K562 (cell line): Measurements from ENCODE around the gene TMC4. TPM values are rescaled to one million over a fixed set of nuclear protein-coding genes. Genes with fewer than 3 reads are reported as not detected.
A peak's percentile ranks its signal among the peaks of the same experiment; 100 is the strongest.

Source experiments
- CREM ChIP-seq: IDR thresholded peaks from 2 replicates; pipeline ENCODE4 v1.6.1; 2014; ENCODE audit warnings: antibody characterized with exemption, low read depth
- FOXA1 ChIP-seq: fragments of 450-650 bp; IDR thresholded peaks from 2 replicates; pipeline ENCODE4 v1.6.1; 2016; ENCODE audit warnings: mild to moderate bottlenecking, borderline replicate concordance
- HDAC1 ChIP-seq, 2 experiments: fragments of 450-650 bp; IDR thresholded peaks; 2 replicates each; pipeline ENCODE4 v1.6.1; 2016 to 2017; ENCODE audit warnings: inconsistent platforms in 1 of 2, mild to moderate bottlenecking in 1 of 2, moderate library complexity in 1 of 2
- NCOA2 ChIP-seq, 2 experiments: fragments of 450-650 bp; IDR thresholded peaks; 2 replicates each; pipeline ENCODE4 v1.6.1; 2018; ENCODE audit warnings: mild to moderate bottlenecking in 2 of 2, moderate library complexity in 1 of 2; ENCODE audit not compliant: partially characterized antibody in 2 of 2
- NR2F6 ChIP-seq: fragments of 450-650 bp; formaldehyde crosslinking; IDR thresholded peaks from 2 replicates; pipeline ENCODE4 v1.4.0; 2020; ENCODE audit warnings: mild to moderate bottlenecking
- RUNX1 ChIP-seq: sonication (generic); IDR thresholded peaks from 2 replicates; pipeline ENCODE4 v1.6.1; 2016; ENCODE audit warnings: antibody characterized with exemption, low read depth
- SAP30 ChIP-seq: fragments of 200-600 bp; sonication (generic); IDR thresholded peaks from 2 replicates; pipeline ENCODE4 v1.6.1; 2012; ENCODE audit warnings: borderline replicate concordance, low read depth, mild to moderate bottlenecking, moderate library complexity, low read length, control low read depth, inconsistent platforms; ENCODE audit not compliant: insufficient read depth, poor library complexity, severe bottlenecking
- TBP ChIP-seq: optimal IDR thresholded peaks from 2 replicates; pipeline ENCODE3; 2011; ENCODE audit warnings: low read depth, low read length, improper control_type of control experiment
- TCFL5 ChIP-seq: fragments of 250-450 bp; sonication (Bioruptor Pico); conservative IDR thresholded peaks from 2 replicates; pipeline ENCODE4 v1.6.1; 2021; ENCODE audit warnings: mild to moderate bottlenecking, moderate library complexity, matching md5 sums
- THRAP3 ChIP-seq: fragments of 450-650 bp; IDR thresholded peaks from 2 replicates; pipeline ENCODE4 v1.6.1; 2016; ENCODE audit warnings: mild to moderate bottlenecking, inconsistent platforms, borderline replicate concordance
- ZNF197 ChIP-seq: fragments of 200-800 bp; sonication (Bioruptor generic); IDR thresholded peaks from 2 replicates; pipeline ENCODE4 v1.6.1; 2016; ENCODE audit warnings: low read depth, missing genetic modification characterization, missing compliant biosample characterization
- ZNF224 ChIP-seq: sonication (generic); formaldehyde crosslinking; IDR thresholded peaks from 2 replicates; pipeline ENCODE4 v1.8.0; 2022; ENCODE audit warnings: mild to moderate bottlenecking, missing genetic modification reagents
- ZNF444 ChIP-seq: fragments of 250-450 bp; sonication (Bioruptor Pico); IDR thresholded peaks from 2 replicates; pipeline ENCODE4 v1.4.0; 2020; ENCODE audit warnings: mild to moderate bottlenecking, moderate library complexity
- ZNF561 ChIP-seq: fragments of 450-650 bp; formaldehyde crosslinking; conservative IDR thresholded peaks from 2 replicates; pipeline ENCODE4 v1.4.0; 2020; ENCODE audit warnings: mild to moderate bottlenecking, moderate library complexity
- polyA plus RNA-seq, 8 experiments: library from polyadenylated mRNA; depleted of rRNA in 4 of 8; stranded (reverse) in 5 of 8; unstranded in 3 of 8; fragments of >200 nt; fragmentation: Nextera tagmentation in 2 of 8; fragmentation: Illumina TruSeq in 1 of 8; extraction: Ambion mirVana in 2 of 8; extraction: Trizol in 1 of 8; gene quantifications; 2 replicates each; pipeline versions ENCODE4 v1.2.1 to v1.2.3, GENCODE V29; 2011 to 2014; ENCODE audit warnings: inconsistent platforms in 1 of 8, missing spikeins in 1 of 8
- total RNA-seq, 7 experiments: library from RNA; depleted of rRNA in 6 of 7; stranded (reverse); fragments of >200 nt in 6 of 7; fragmentation: Illumina TruSeq in 2 of 7; extraction: Trizol in 2 of 7; gene quantifications; 2 replicates each; pipeline versions ENCODE4 v1.2.1 to v1.2.3, GENCODE V29; 2011 to 2021; ENCODE audit warnings: low replicate concordance in 1 of 7
- TF ChIP-seq, protein P1 (sequence below): fragments of 250-450 bp; sonication (Bioruptor Pico); IDR thresholded peaks from 2 replicates; pipeline ENCODE4 v1.4.0; 2020
- TF ChIP-seq, protein P2 (sequence below): fragments of 250-450 bp; sonication (Bioruptor Pico); IDR thresholded peaks from 2 replicates; pipeline ENCODE4 v1.5.0; 2021; ENCODE audit warnings: mild to moderate bottlenecking, borderline replicate concordance
- TF ChIP-seq, protein P3 (sequence below), 3 experiments: fragments of 200-800 bp in 1 of 3; sonication (Bioruptor generic) in 1 of 3; sonication (generic) in 1 of 3; formaldehyde crosslinking in 1 of 3; IDR thresholded peaks; 2 replicates each; pipeline versions ENCODE4 v1.6.1 to v1.8.0; 2016 to 2022; ENCODE audit warnings: mild to moderate bottlenecking in 2 of 3, missing compliant biosample characterization in 2 of 3, missing genetic modification characterization in 2 of 3, missing genetic modification reagents in 1 of 3

Gene TMC4
- total and polyA plus RNA-seq, 9 of the 15 experiments (the other 6 are each of a cell fraction or from before 2014, with no cell fraction given): 0.12 to 0.79 (median 0.36) TPM; not detected in 2

DNA sequence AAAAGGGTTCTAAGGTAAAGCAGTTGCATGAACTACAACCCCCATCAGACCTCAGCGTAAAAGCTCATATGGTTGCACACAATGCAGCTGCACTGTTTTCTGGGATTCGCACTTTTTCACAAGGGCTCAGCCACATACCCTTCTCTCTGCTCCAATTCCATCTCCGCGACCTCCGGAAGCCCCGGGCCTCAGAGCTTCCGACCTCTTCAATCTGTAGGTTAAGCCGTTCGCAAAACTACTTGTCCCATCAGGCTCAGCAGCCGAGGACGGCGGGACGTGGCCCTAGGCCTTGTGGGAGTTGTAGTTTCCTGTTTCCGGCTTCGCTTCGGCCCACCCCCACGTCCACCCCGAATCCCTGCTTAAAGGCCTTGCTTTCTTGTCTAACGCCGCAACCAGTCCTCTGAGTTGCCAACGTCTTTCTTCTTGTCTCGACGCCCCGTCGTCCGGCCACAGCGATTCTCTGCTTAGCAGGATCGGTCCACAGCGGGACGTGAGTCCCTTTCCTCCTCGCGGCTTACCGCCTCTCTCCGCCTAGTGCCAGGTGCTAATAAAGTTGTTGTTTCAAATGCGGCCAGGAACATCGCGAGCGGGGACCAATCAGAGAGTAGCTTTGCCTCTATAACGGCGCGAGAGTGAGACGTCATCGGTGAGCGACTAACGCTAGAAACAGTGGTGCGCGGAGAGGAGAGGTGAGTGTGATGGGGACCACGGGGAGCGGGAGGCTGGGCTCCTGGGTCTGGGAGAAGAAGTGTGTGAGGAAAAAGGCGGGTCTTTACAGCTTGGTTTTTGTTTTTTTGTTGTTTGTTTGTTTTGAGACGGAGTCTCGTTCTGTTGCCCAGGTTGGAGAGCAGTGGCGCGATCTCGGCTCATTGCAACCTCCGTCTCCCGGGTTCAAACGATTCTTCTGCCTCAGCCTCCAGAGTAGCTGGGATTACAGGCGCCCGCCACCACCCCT, 57.6 kb downstream of the TMC4 start, which contains the start of the genes PRPF31 and TFPT (continued):
- TF ChIP-seq, protein P1, sequence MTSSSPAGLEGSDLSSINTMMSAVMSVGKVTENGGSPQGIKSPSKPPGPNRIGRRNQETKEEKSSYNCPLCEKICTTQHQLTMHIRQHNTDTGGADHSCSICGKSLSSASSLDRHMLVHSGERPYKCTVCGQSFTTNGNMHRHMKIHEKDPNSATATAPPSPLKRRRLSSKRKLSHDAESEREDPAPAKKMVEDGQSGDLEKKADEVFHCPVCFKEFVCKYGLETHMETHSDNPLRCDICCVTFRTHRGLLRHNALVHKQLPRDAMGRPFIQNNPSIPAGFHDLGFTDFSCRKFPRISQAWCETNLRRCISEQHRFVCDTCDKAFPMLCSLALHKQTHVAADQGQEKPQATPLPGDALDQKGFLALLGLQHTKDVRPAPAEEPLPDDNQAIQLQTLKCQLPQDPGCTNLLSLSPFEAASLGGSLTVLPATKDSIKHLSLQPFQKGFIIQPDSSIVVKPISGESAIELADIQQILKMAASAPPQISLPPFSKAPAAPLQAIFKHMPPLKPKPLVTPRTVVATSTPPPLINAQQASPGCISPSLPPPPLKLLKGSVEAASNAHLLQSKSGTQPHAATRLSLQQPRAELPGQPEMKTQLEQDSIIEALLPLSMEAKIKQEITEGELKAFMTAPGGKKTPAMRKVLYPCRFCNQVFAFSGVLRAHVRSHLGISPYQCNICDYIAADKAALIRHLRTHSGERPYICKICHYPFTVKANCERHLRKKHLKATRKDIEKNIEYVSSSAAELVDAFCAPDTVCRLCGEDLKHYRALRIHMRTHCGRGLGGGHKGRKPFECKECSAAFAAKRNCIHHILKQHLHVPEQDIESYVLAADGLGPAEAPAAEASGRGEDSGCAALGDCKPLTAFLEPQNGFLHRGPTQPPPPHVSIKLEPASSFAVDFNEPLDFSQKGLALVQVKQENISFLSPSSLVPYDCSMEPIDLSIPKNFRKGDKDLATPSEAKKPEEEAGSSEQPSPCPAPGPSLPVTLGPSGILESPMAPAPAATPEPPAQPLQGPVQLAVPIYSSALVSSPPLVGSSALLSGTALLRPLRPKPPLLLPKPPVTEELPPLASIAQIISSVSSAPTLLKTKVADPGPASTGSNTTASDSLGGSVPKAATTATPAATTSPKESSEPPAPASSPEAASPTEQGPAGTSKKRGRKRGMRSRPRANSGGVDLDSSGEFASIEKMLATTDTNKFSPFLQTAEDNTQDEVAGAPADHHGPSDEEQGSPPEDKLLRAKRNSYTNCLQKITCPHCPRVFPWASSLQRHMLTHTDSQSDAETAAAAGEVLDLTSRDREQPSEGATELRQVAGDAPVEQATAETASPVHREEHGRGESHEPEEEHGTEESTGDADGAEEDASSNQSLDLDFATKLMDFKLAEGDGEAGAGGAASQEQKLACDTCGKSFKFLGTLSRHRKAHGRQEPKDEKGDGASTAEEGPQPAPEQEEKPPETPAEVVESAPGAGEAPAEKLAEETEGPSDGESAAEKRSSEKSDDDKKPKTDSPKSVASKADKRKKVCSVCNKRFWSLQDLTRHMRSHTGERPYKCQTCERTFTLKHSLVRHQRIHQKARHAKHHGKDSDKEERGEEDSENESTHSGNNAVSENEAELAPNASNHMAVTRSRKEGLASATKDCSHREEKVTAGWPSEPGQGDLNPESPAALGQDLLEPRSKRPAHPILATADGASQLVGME: peak; percentile 18; the same call in 1 of the 2 replicates
- TF ChIP-seq HDAC1 (IDR thresholded peaks at IDR 0.05) (peak in 1 of 2 experiments; percentile 98; a peak in 3 of 4 replicates), ZNF561 (no peak), NCOA2 (IDR thresholded peaks at IDR 0.05; ENCODE audit: partially characterized antibody in 2 of 2) (no peak), TBP (peak; percentile 88), TCFL5 (CRISPR knock-in tag) (no peak), FOXA1 (no peak), ZNF224 (CRISPR knock-in tag) (no peak), ZNF197 (peak; percentile 92), THRAP3 (no peak), ZNF444 (CRISPR knock-in tag) (no peak), NR2F6 (CRISPR knock-in tag) (no peak), RUNX1 (no peak), CREM (peak; percentile 99), SAP30 (no peak)
- TF ChIP-seq, protein P2, sequence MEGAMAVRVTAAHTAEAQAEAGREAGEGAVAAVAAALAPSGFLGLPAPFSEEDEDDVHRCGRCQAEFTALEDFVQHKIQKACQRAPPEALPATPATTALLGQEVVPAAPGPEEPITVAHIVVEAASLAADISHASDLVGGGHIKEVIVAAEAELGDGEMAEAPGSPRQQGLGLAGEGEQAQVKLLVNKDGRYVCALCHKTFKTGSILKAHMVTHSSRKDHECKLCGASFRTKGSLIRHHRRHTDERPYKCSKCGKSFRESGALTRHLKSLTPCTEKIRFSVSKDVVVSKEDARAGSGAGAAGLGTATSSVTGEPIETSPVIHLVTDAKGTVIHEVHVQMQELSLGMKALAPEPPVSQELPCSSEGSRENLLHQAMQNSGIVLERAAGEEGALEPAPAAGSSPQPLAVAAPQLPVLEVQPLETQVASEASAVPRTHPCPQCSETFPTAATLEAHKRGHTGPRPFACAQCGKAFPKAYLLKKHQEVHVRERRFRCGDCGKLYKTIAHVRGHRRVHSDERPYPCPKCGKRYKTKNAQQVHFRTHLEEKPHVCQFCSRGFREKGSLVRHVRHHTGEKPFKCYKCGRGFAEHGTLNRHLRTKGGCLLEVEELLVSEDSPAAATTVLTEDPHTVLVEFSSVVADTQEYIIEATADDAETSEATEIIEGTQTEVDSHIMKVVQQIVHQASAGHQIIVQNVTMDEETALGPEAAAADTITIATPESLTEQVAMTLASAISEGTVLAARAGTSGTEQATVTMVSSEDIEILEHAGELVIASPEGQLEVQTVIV: no peak
- TF ChIP-seq, protein P3, sequence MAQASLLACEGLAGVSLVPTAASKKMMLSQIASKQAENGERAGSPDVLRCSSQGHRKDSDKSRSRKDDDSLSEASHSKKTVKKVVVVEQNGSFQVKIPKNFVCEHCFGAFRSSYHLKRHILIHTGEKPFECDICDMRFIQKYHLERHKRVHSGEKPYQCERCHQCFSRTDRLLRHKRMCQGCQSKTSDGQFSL (CRISPR knock-in tag; IDR thresholded peaks at IDR 0.05): peak; percentile 87
- TF ChIP-seq, protein P3 (tag; IDR thresholded peaks at IDR 0.05): peak in 1 of 2 experiments; percentile 77; a peak in 2 of 4 replicates
